BJ (cell line): ENCODE results near the gene TUBA1A. TPM values are rescaled to one million over a fixed set of nuclear protein-coding genes. Genes with fewer than 3 reads are reported as not detected.

ENCODE experiments used
- CTCF ChIA-PET: fragments of 350-600 bp; formaldehyde crosslinking; extraction: SDS; loops from one replicate; lab custom pipeline; 2021; ENCODE audit warnings: antibody characterized with exemption, inconsistent platforms; lab: Yijun Ruan, JAX
- POLR2A ChIA-PET: fragments of 300-600 bp; sonication (Branson Sonifier 250); formaldehyde crosslinking; extraction: SDS; loops from one replicate; lab custom pipeline; 2021; ENCODE audit warnings: antibody characterized with exemption; lab: Charles Lee
- DNase-seq: peaks from one replicate; pipeline ENCODE4 v3.0.0-alpha.2; 2011; ENCODE audit warnings: low read depth
- H3K27me3 ChIP-seq: 2 replicates; pipeline ENCODE4 v1.6.0; 2011; ENCODE audit warnings: low read length; ENCODE audit not compliant: control insufficient read depth, insufficient read depth
- H3K36me3 ChIP-seq: 2 replicates; pipeline ENCODE4 v1.5.1; 2011; ENCODE audit warnings: low read length; ENCODE audit not compliant: control insufficient read depth, insufficient read depth
- H3K4me3 ChIP-seq: 2 replicates; pipeline ENCODE4 v1.5.1; 2011; ENCODE audit warnings: low read depth, mild to moderate bottlenecking, control low read depth, low read length
- polyA plus RNA-seq: library from polyadenylated mRNA; depleted of rRNA; stranded (reverse); fragments of >200 nt; gene quantifications from 2 replicates; pipeline ENCODE4 v1.2.3, GENCODE V29; 2011
- TF ChIP-seq, protein P1 (sequence below): IDR thresholded peaks from 2 replicates; pipeline ENCODE4 v1.5.1; 2011; ENCODE audit warnings: low read depth, mild to moderate bottlenecking, control low read depth, inconsistent platforms, low read length, moderate library complexity; ENCODE audit not compliant: insufficient read depth

The TUBA1A gene
- polyA plus RNA-seq, 1 experiment, result 820 TPM

DNA sequence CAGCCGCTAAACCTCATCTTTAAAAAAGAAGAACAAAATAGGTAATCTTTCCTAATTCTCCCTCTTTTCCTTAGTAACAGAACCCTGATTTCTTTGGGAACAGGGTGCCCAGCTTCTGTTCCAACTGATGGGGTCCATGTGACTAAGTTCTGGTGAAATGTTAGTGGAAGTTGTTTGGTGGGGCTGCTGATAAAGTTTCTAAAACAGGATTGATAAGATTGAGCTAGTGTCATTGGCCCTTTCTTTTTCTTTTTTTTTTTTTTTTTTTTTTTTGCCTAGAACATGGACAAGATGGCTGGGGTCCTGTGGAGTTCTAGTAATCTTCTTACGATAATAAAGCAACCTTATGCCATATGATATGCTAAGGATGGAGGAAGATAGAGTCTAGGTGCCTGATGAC, 41.5 kb downstream of the TUBA1A start:
- Histone ChIP-seq H3K27me3 (no peaks in the 10 kb centered on the region), H3K36me3 (no peaks in the 10 kb centered on the region), H3K4me3 (no peak overlapping the region)
- ChIA-PET POLR2A (interaction anchor here (0.6 kb wide), 1 partner anchor 28 kb away, joined by 18 read pairs; no protein-coding TSS in a partner anchor), CTCF (interaction anchor here (0.5 to 1.6 kb wide), 4 partner anchors 17 to 185 kb away, joined by 3 to 4 read pairs (median 3); no protein-coding TSS in a partner anchor)
- TF ChIP-seq, protein P1, sequence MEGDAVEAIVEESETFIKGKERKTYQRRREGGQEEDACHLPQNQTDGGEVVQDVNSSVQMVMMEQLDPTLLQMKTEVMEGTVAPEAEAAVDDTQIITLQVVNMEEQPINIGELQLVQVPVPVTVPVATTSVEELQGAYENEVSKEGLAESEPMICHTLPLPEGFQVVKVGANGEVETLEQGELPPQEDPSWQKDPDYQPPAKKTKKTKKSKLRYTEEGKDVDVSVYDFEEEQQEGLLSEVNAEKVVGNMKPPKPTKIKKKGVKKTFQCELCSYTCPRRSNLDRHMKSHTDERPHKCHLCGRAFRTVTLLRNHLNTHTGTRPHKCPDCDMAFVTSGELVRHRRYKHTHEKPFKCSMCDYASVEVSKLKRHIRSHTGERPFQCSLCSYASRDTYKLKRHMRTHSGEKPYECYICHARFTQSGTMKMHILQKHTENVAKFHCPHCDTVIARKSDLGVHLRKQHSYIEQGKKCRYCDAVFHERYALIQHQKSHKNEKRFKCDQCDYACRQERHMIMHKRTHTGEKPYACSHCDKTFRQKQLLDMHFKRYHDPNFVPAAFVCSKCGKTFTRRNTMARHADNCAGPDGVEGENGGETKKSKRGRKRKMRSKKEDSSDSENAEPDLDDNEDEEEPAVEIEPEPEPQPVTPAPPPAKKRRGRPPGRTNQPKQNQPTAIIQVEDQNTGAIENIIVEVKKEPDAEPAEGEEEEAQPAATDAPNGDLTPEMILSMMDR, result no peak
- DNase-seq, result no peak

DNA sequence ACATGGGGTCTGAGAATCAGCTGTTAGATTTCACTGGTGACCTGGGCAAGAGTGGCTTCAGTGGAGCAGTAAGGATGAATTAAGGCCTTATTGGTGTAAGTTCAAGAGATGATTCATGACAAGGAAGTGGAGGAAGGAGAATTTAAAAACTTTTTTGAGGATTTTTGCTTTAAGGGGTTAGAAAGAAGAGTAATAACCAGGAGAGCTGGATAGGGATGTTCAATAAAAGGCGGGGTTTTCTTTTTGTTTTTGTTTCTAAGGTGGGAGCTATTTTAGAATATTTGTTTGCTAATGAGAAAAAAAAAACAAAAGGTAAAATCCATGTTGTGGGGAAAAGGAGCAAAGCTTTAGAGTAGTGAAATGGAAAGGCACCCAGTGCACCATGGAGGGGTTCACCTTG, 42.5 kb downstream of the TUBA1A start:
- TF ChIP-seq, protein P1, result no peak
- POLR2A ChIA-PET, result no interaction called here

GRCh38 chr12:49144384-49144783, 44.5 kb downstream of the TUBA1A start:
- Histone ChIP-seq H3K36me3 (no peaks in the 10 kb centered on the region), H3K27me3 (no peaks in the 10 kb centered on the region), H3K4me3 (no peak overlapping the region)
- TF ChIP-seq, protein P1, result no peak
- POLR2A ChIA-PET, result no interaction called here
- CTCF ChIA-PET, result interaction anchor here (1.2 kb wide), 1 partner anchor 15 kb away, joined by 4 read pairs; no protein-coding TSS in a partner anchor
- DNase-seq, result no peak

More for the DNA sequence above, 42.5 kb downstream of the TUBA1A start:
- DNase-seq, result no peak
- H3K4me3 ChIP-seq, result no peak overlapping the region
- H3K36me3 ChIP-seq, result no peaks in the 10 kb centered on the region
- no peaks in the 10 kb centered on the region for H3K27me3 ChIP-seq
- CTCF ChIA-PET, result interaction anchor here (1.5 kb wide), 1 partner anchor 16 kb away, joined by 3 read pairs; no protein-coding TSS in a partner anchor

GRCh38 chr12:49138999-49139398, 49.9 kb downstream of the TUBA1A start:
- ChIA-PET CTCF (interaction anchor here (0.8 to 1.7 kb wide), 3 partner anchors 9 to 96 kb away, joined by 3 to 9 read pairs (median 3); no protein-coding TSS in a partner anchor), POLR2A (no interaction called here)
- TF ChIP-seq, protein P1, result no peak
- DNase-seq, result no peak
- H3K36me3 ChIP-seq, result no peaks in the 10 kb centered on the region
- H3K4me3 ChIP-seq, result no peak overlapping the region
- H3K27me3 ChIP-seq, result no peaks in the 10 kb centered on the region

- CTCF ChIA-PET, result interaction anchor here (0.8 to 1.7 kb wide), 3 partner anchors 9 to 97 kb away, joined by 3 to 9 read pairs (median 3); no protein-coding TSS in a partner anchor
- no peaks in the 10 kb centered on the region for H3K27me3 ChIP-seq
- TF ChIP-seq, protein P1, result no peak
- H3K4me3 ChIP-seq, result no peak overlapping the region
- H3K36me3 ChIP-seq, result no peaks in the 10 kb centered on the region
- POLR2A ChIA-PET, result no interaction called here
- DNase-seq, result no peak
Measured at GRCh38 chr12:49138587-49138986, 50.3 kb downstream of the TUBA1A start.
